Thyroid gland (tissue), 4 donors: ENCODE measurements around the gene RALBP1. TPM values are rescaled to one million over a fixed set of nuclear protein-coding genes. Genes with fewer than 3 reads are reported as not detected.

ENCODE experiments used
- DNase-seq, 2 donors: peaks; one replicate each; pipeline ENCODE4 v3.0.0-alpha.2; 2019
- H3K27ac ChIP-seq, 3 donors: fragments of 200-600 bp; sonication (generic); 1 replicate in 2 of 3; 2 replicates in 1 of 3; pipeline ENCODE4 v1.5.1; 2016 to 2019; ENCODE audit warnings: mild to moderate bottlenecking in 1 of 3, moderate library complexity in 1 of 3
- H3K27me3 ChIP-seq: fragments of 200-600 bp; sonication (generic); one replicate; pipeline ENCODE4 v1.5.1; 2019
- H3K36me3 ChIP-seq, 2 donors: fragments of 200-600 bp; sonication (generic); one replicate each; pipeline ENCODE4 v1.5.1; 2016 to 2019
- H3K4me1 ChIP-seq, 2 donors: fragments of 200-600 bp; sonication (generic); one replicate each; pipeline ENCODE4 v1.5.1; 2017 to 2019
- H3K4me3 ChIP-seq, 3 donors: fragments of 200-600 bp; sonication (generic); replicated peaks in 1 of 3; 1 replicate in 2 of 3; 2 replicates in 1 of 3; pipeline ENCODE4 v1.5.1; 2016; ENCODE audit warnings: mild to moderate bottlenecking in 1 of 3
- H3K9me3 ChIP-seq: fragments of 200-600 bp; sonication (generic); one replicate; pipeline ENCODE4 v1.5.1; 2017
- CTCF ChIP-seq, 6 experiments: fragments of 200-600 bp in 3 of 6; fragments of 450-650 bp in 3 of 6; sonication (generic) in 3 of 6; IDR thresholded peaks; one replicate each; pipeline ENCODE4 v1.5.1; 2016 to 2019; ENCODE audit warnings: antibody characterized with exemption in 6 of 6, mild to moderate bottlenecking in 2 of 6, inconsistent platforms in 1 of 6, moderate library complexity in 1 of 6
- POLR2A ChIP-seq, 2 donors: fragments of 450-650 bp; IDR thresholded peaks; one replicate each; pipeline ENCODE4 v1.6.1; 2017; ENCODE audit warnings: antibody characterized with exemption in 2 of 2, mild to moderate bottlenecking in 2 of 2, moderate library complexity in 1 of 2
- WGBS, 2 donors: methylation state at CpG; one replicate each; pipeline ENCODE4 v1.1.5; 2017; 5-methylcytosine and 5-hydroxymethylcytosine counted together
- intact Hi-C: fragments of 100-400 bp; cut with DNase I; formaldehyde crosslinking; loops from one replicate; pipeline ENCODE4 v1.15.1; 2023
- total RNA-seq, 4 donors: library from RNA; depleted of rRNA; stranded (reverse); fragments of >200 nt; gene quantifications; one replicate each; pipeline ENCODE4 v1.2.3, GENCODE V29; 2016

RALBP1 gene
- total RNA-seq, 4 donors from 2014 or later: 46.6 to 69.9 (median 62.8) TPM

- H3K9me3 ChIP-seq: no peaks in the 10 kb centered on the region
- no peaks in the 10 kb centered on the region for H3K4me1 ChIP-seq
- H3K27ac ChIP-seq: peak overlapping the region in 1 of 3 donors; percentile 43
- no peaks in the 10 kb centered on the region for H3K36me3 ChIP-seq
- no peak overlapping the region for H3K4me3 ChIP-seq
- WGBS, 2 donors: 66 to 68% methylated on average over 5 of the region's 5 CpGs
- TF ChIP-seq CTCF (IDR thresholded peaks at IDR 0.05): no peak
- DNase-seq: no peak
- no peaks in the 10 kb centered on the region for H3K27me3 ChIP-seq
- intact Hi-C loops: no loop called here
Measured at GRCh38 chr18:9454061-9454703, 21.1 kb upstream of the RALBP1 start.

- WGBS, 2 donors: 83 to 90% methylated on average over 3 of the region's 3 CpGs
Measured at GRCh38 chr18:9455718-9456511, 19.4 kb upstream of the RALBP1 start.

GRCh38 chr18:9466127-9466526 is 9.2 kb upstream of the RALBP1 start:
- DNase-seq: no peak
- 71 to 98% methylated on average over 2 of the region's 2 CpGs for WGBS, 2 donors

More at GRCh38 chr18:9455718-9456511, 19.4 kb upstream of the RALBP1 start:
- H3K36me3 ChIP-seq: no peaks in the 10 kb centered on the region
- no peaks in the 10 kb centered on the region for H3K4me1 ChIP-seq
- no peak for TF ChIP-seq POLR2A (IDR thresholded peaks at IDR 0.05)
- no peak for TF ChIP-seq CTCF (IDR thresholded peaks at IDR 0.05)
- intact Hi-C loops: no loop called here
- no peaks in the 10 kb centered on the region for H3K27me3 ChIP-seq
- no peaks in the 10 kb centered on the region for H3K9me3 ChIP-seq
- no peak overlapping the region for H3K4me3 ChIP-seq
- no peak for DNase-seq
- no peak overlapping the region for H3K27ac ChIP-seq

GRCh38 chr18:9466846-9467245 is 8.5 kb upstream of the RALBP1 start:
- no peak for TF ChIP-seq CTCF (IDR thresholded peaks at IDR 0.05)
- no peak for TF ChIP-seq POLR2A (IDR thresholded peaks at IDR 0.05)

More at GRCh38 chr18:9466127-9466526, 9.2 kb upstream of the RALBP1 start:
- H3K9me3 ChIP-seq: no peaks in the 10 kb centered on the region
- no peak overlapping the region for H3K27ac ChIP-seq
- H3K36me3 ChIP-seq: no peaks in the 10 kb centered on the region
- no peaks in the 10 kb centered on the region for H3K27me3 ChIP-seq
- no peak for TF ChIP-seq CTCF (IDR thresholded peaks at IDR 0.05)
- no peak for TF ChIP-seq POLR2A (IDR thresholded peaks at IDR 0.05)
- intact Hi-C loops: no loop called here
- H3K4me1 ChIP-seq: no peaks in the 10 kb centered on the region
- H3K4me3 ChIP-seq: no peak overlapping the region

GRCh38 chr18:9468998-9469397 is 6.3 kb upstream of the RALBP1 start:
- intact Hi-C loops: no loop called here
- Histone ChIP-seq H3K36me3 (no peaks in the 10 kb centered on the region), H3K4me1 (peaks cover 0 to under 1% of the 10 kb centered on the region in 2 donors), H3K9me3 (no peaks in the 10 kb centered on the region), H3K27ac (no peak overlapping the region), H3K27me3 (no peaks in the 10 kb centered on the region), H3K4me3 (no peak overlapping the region)
- WGBS, 2 donors: 85 to 90% methylated on average over 3 of the region's 3 CpGs
- TF ChIP-seq CTCF (IDR thresholded peaks at IDR 0.05) (no peak), POLR2A (IDR thresholded peaks at IDR 0.05) (no peak)
- no peak for DNase-seq

More at GRCh38 chr18:9466846-9467245, 8.5 kb upstream of the RALBP1 start:
- H3K27me3 ChIP-seq: no peaks in the 10 kb centered on the region
- H3K4me1 ChIP-seq: no peaks in the 10 kb centered on the region
- no peaks in the 10 kb centered on the region for H3K9me3 ChIP-seq
- 72 to 85% methylated on average over 1 of the region's 1 CpG for WGBS, 2 donors
- DNase-seq: no peak
- no peak overlapping the region for H3K4me3 ChIP-seq
- intact Hi-C loops: no loop called here
- no peaks in the 10 kb centered on the region for H3K36me3 ChIP-seq
- H3K27ac ChIP-seq: no peak overlapping the region
